OCI-M2 (cell line): ENCODE data around the gene RNF17.

Source experiments
- DNase-seq: peaks from one replicate; lab custom pipeline; 2025; ENCODE audit not compliant: unreplicated experiment; lab: John Stamatoyannopoulos, UW

The RNF17 gene

DNA sequence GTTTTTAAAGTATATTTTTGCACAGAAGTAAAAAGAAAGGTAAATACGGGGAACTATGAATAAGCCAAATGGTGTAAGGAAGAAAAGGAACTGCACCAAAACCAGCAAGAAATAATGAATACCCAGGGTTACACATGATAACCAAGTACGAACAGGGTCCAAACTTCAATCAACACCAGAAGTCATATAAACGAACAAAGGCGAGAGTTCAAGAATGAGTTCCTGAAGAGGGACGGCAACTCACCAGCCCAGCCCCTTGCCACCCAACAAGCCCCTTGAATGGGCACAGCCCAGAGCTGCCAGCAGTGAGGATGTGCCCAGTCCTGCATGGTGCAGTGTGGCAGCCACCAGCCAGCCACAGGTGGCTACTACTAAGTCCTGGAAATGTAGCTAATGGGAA, 132.1 kb downstream of the RNF17 start:
- no peak for DNase-seq

DNA sequence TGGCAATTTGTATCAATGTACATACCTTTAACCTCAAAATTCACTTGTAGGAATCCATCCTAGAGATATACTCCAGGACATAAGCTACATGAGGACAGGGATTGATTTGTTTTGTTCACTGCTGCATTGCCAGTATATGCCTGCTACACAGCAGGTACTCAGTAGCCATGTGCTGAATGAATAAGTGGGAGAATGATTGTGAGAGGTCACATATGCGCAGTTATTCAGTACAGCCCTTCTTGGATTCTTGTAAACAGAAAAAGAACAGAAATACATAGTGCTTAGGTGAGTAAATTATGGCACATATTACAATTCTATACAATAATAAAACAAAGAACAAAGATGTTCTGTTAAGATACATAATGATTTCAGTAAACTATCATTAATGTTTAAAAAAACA, 133.3 kb downstream of the RNF17 start:
- no peak for DNase-seq

DNA sequence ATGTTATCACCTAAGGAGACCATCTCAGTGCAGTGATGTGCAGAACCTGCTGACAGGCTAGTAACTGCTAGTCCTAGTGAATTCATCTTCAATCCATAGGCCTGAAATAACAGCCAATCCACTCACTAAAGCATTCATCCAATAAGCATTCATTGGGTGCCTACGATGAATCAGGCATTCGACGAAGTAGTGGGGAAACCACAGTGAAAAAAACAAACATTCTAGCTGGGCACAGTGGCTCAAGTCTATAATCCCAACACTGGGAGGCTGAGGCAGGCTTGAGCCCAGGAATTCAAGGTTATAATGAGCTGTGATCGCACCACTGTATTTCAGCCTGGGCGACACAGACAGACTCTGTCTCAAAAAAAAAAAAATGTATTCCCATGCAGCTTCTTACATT, 135.6 kb downstream of the RNF17 start:
- no peak for DNase-seq

DNA sequence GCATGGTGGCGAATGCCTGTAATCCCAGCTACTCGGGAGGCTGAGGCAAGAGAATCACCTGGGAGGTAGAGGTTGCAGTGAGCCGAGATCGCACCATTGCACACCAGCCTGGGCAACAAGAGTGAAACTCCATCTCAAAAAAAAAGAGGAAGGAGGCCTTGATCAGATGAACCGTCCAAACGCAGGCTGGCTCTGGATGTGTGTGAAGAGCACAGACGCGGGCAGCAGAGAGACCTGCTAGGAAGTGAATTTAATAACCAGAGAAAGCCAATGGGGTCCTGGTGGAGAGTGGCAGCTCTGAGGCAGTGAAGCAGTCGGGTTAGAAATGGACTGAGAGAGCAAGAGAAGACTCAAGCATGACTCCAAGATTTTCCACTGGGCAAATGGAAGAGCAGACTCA, 136.5 kb downstream of the RNF17 start:
- no peak for DNase-seq

DNA sequence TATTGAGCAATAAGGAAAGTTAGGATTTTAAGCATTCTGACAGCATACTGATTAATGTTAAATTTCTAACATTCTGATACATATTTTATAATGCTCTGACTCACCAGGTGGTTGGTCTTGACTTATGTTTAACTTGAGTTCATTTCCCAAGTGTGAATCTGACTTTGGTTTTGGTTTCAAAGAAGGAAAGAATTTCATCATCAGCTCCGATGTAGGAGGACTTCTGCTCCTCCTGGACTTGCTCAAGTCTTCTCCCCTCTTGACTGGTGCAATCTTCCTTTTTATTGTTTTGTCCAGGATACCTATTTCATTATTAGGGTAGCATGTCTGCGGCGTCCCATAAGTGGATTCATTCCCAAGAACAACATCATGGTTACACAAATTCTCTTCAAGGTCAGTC, 141.3 kb downstream of the RNF17 start:
- DNase-seq: no peak

DNA sequence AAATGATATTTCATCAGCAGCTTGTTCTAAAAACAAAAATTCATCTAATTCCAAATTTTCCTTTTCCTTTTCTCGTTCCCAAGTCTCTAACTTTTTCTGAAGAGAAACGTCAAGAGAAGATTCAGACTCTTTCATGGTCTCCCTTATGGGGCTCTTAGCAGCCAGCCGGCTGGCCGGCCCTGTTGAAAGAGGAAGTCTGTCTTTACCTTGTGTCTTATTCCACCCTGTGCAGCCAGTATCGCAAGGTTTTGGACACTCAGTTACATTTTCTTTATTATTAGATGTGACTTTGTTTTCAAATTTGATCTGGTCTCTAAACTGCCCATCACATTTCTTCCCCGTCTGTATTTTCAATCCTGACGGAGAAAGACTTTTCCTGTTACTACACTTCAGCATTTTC, 142.3 kb downstream of the RNF17 start:
- no peak for DNase-seq

DNA sequence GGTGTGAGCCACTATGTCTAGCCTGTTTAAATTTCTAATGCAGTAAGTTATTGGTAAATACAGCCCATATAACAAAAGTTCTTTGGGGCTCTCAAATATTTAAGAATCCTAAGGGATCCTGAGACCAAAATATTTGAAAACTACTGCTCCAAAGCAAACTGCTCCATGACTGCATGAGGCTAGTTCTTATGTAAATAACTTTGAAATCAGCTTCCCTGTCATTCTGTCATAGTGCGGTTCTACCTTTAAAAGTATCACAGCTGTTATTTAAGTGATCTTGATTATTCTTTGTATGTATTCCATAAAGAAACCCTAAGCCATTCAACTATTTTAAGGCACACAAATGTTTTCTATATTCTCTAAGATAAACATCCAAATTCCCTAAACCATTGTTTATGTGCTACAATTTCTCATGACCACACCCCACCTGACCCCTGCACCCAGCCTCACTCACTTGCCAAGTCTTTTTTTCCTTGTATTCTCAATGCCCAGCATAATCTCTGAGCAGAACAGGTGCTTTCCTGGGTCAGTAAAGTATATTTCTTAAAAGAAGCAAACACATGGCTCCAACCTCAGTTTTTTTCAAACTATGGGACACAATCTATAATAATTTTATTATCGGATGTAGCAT, 146.6 kb downstream of the RNF17 start:
- DNase-seq: no peak

DNA sequence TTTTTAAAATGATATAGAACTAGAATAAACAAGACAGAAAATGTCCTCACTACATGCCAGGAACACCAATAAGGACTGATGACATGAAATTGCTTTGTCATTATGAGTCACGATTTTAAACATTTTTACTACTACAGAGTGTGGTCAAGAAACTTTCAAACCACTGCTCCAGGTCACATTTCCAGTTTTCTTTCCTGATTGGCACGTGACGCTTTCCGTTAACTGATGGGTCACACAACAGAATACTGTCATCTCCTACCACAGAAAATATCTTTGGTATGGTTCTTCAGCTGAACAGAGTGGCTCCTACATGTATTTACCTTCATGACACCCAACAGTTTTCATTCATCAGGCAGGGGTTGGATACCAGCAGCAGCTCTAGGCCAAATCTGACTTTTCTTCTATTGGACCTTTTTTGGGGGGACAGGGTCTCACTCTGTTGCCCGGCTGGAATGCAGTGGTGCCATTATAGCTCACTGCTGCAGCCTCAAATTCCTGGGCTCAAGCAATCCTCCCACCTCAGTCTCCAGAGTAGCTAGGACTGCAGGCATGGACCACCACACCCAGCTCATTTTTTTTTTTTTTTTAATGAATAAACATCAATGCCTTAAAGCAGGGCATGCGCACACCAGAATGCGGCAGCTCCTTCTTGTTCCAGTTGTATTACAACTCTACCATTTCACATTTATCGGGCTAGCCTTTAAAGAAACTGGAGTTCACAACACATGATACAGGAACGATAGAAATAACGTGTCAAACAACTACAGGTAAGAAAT, 147.4 kb downstream of the RNF17 start:
- DNase-seq: no peak

DNA sequence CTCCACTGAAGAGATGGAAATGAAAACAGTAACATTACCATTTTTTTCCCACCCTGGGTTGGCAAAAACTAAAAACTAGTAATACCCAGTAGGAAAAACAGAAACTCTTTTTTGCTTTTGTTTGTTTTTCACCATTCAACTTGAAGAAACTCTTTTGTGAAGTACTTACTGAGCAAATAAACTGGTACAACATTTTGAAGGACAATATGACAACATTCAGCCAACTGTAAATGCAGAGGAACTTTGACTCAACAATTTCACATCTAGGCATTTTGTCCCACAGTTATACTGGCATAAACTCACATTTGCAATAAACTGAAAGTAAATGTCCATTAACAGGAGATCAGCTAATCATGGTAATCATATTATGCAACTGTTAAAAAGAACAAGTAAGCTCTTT, 152.5 kb downstream of the RNF17 start:
- no peak for DNase-seq

DNA sequence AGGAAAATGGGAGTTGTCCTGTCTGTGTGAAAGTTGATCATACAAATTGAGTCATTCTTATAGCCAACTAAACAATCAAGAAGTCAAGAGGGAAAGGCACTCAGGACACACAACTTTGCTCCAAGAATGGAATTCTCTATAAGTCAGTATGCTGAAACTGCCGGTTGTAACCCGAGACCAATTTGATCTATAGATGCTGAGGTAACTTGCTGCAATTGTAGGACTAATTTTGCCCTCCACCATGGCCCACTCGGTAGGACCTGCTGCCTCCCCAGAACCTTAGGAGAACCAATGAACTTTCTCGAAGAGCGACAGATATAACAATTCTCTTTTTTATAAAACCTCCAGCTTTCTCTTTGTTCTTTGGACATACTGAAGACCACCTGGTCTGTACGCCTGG, 157.0 kb downstream of the RNF17 start:
- no peak for DNase-seq

DNA sequence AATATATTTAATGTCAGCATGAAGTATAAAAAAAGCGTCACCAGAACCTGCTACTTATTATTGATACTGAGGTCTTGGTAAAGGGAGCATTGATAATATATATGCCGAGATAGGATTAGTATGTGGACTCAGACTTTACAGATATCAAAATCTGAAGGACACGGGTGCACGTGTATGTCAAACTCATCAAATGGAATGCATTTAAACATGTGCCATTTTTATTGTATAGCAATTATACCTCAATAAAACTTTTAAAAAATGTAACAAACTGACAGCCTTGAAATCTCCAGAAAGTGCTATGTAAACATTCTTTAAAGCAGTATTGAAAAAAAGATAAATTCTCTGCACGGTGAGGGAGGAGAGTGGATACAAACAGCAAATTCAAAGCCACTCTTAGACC, 157.9 kb downstream of the RNF17 start:
- no peak for DNase-seq

DNA sequence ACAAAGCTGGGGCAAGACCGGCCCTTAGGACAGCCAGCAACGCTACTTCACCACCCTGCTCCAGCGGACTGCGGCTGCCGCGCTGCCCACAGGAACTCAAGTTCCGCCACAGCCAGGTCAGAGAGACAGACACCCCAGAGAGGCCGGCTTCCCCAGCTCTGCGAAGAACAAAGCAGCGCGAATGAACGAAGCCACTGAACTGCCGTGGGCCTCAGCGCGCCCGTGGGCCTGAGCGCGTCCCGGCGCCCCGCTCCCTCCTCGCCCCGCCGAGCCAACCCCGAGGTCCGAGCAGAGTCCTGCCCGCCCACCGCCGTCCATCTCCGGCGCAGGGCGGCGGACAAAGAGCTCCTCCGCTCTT, 158.4 kb downstream of the RNF17 start:
- DNase-seq: no peak

DNA sequence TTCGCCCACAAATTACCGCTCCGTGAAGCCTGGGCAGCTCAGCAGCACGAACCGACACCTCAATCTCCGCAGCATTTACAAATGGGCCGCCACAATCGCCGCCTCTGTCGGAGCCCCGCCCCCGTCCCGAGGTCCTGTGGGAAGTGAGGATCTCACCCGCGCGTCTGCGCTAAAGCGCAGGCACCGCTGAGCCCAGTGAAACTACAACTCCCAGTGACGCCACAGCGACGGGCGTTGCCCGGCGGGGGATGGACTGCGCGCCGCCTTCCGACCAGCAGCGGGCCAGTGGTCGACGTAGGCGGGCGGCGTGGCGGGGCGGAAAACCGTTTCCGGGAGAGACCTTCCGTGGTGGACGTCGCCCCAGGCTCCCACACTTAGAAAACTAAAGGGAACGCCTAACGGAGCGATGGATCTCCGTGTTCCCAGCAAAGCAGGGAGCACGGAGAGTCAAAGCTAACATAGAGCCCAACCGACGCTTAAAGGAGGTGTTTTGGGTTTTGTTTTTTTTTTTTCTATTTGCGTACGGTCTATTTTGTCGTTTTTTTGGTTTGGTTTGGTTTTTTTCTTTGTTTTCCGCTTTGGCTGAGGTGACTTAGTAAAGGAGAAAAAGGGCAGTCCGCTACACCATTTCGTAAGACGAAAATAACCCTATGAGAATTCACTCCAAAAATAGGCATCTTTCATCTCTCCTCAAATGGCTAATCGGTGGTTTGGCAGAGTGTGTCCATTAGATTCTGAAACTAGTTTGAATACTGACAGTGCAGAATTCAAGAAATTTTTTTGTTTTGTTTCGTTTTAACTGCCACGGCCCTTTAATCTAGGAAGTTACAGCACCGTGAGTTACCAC, 159.0 kb downstream of the RNF17 start:
- peak; percentile 28 for DNase-seq

DNA sequence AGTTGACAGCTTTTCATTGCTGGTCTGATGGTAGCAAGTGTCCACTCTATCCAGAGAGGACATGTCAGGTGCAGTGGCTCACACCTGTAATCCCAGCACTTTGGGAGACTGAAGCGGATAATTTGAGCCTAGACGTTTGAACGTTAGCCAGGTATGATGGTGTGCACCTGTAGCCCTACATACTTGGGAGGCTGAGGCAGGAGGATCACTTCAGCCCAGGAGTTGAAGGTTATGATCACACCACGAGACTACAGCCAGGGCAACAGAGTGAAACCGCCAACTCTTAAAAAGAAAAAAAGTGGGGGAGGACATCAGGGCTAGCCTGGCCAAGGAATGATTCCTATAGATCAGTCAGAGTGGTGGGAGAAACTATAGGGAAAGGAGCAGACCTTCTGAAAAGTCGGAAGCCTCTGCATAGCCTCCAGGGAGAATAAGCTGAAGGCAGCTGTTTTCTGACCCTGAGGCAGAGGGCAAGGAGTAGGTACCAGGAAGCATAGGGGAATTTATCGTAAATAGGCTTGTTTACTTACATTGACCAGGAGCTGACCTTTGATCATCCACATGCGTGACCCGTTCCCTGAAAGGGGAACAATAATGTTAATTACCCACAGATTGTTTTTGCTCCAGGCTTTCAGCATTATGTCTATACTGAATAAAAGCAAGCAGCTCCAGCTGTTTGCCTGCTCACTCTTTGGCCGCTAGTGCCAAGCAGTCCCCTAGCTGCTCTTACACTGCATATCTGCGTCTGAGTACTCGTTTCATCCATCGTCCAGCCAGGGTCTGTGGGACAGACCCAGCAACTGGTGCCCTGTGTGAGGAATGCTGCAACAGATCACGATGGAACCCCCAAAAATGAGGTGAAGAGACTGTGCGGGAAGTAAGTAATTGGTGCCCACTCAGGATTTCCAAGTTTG, 161.6 kb downstream of the RNF17 start:
- DNase-seq: no peak

DNA sequence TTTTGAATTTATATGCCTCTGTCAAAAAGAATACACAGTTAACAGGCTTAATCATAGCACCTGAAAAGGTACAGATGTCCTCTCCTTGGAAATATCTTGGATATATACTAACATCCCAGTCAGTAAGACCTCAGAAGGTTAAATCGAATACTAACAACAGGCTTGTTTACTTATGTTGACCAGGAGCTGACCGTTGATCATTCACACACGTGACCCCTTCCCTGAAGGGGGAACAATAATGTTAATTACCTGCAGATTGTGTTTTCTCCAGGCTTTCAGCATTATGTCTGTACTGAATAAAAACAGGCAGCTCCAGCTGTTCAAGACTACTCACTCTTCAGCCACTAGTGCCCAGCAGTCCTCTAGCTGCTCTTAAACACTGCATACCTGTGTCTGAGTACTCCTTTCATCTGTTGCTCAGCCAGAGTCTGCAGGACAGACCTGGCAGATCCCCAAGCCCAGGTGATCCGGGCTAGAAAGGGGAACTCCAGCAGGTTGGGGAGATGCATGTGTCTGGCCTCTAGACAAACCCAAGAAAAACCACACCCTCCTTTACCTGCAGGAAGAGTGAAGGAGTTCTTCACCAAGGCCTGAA, 163.9 kb downstream of the RNF17 start:
- no peak for DNase-seq

DNA sequence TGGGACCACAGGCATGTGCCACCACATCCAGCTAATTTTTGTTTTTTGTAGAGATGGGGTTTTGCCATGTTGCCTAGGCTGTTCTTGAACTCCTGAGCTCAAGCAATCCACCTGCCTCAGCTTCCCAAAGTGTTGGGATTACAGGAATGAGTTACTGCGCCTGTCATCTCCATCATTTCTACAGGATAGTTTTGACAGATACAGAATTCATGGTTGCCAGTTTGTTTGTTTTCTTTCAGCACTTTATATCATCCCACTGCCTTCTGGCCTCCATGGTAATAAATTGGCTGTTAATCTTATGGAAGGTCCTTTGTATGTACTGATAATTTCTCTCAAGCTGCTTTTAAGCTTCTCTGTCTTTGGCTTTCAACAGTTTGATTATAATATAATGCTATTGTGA, 165.2 kb downstream of the RNF17 start:
- DNase-seq: no peak
